Brain pericyte (primary cell): ENCODE measurements around the gene KIF23.
A peak's percentile ranks its signal among the peaks of the same experiment; 100 is the strongest.
"Not testable (repeated sequence)": the region's sequence is repeated elsewhere in the genome, so short reads cannot be mapped to it uniquely, and the experiment has no call there.

Experiments used
- DNase-seq: peaks from one replicate; pipeline ENCODE4 v3.0.0-alpha.2; 2012; ENCODE audit warnings: low read depth, low spot score

Gene KIF23

DNA sequence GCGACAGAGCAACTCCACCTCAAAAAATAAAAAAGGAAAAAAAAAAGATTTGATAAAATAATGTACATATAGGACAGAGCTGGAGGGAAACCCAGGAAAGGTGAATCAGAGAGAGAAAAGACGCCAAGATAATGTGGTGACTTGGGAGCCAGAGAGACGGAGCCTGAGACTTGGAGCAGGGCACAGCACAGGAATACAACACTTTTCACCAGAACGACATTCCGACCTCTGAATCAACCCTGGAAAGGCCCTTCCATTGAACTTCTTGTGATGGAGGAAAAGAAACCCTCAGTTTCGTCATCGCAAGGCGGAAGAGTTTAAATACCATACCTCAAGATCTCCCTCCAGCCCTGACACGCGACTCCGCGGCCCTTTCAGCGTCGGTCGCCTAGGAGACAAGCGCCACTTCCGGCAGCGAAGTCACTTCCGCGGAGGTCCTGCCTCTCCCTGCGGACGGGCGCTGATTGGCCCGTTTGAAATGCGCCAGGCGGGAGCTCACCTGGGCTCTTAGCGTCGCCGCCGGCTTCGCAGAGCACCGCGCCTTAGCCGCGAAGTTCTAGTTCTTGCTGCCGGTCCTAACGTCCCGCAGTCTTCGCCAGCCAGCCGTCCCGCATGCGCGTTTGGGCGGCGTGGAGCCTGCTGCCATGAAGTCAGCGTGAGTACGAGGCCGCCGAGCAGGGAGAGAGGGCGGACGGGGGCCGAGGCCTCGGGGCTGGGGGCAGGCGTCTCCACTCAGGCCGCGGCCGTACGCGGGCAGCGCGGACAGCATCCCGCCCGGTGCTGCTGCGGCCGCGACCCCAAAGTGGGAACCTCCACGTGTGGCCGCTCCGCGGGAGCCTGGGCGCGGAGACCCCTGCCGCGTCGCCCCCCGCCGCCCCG, at the start of gene KIF23:
KIF23 (plus strand) TSS at position 528 of the 879 bp plus-strand sequence; CDS start at position 645, 117 bp downstream.
- peak; percentile 58 for DNase-seq

- DNase-seq, result no peak
These were observed 46.9 kb upstream of the KIF23 start for GRCh38 chr15:69367236-69367635.

- no peak for DNase-seq
These were observed 44.5 kb upstream of the KIF23 start for GRCh38 chr15:69369631-69370030.

- no peak for DNase-seq
These were observed 40.7 kb upstream of the KIF23 start for GRCh38 chr15:69373406-69373805.

DNA sequence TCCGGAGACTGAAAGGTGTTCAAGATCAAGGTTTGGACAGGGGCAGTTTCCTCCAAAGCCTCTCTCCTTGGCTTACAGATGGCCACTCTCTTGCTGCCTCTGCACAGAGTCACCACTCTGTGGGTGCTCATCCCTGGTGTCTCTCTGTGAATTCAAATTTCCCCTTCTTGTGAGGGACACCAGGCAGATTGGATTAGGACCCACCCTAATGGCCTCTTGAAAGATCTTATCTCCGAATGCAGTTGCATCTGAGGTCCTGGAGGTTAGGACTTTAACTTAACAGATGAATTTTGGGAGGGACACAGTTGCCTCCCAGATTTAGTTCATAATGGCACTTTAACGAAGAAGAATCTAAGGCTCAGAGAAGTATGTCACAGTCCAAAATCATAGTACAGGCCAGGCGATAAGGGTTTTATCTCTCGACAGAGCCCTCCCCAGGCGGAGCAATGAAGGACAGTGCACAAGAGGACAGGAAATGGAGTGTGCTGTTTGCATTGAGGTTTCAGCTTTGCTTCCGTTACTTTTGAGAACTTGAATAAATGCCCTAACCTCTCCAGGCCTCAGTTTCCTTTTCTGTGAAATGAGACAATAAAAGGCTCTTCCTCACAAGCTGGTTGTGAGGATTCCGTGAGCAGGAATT, 38.9 kb upstream of the KIF23 start:
- DNase-seq, result no peak

DNA sequence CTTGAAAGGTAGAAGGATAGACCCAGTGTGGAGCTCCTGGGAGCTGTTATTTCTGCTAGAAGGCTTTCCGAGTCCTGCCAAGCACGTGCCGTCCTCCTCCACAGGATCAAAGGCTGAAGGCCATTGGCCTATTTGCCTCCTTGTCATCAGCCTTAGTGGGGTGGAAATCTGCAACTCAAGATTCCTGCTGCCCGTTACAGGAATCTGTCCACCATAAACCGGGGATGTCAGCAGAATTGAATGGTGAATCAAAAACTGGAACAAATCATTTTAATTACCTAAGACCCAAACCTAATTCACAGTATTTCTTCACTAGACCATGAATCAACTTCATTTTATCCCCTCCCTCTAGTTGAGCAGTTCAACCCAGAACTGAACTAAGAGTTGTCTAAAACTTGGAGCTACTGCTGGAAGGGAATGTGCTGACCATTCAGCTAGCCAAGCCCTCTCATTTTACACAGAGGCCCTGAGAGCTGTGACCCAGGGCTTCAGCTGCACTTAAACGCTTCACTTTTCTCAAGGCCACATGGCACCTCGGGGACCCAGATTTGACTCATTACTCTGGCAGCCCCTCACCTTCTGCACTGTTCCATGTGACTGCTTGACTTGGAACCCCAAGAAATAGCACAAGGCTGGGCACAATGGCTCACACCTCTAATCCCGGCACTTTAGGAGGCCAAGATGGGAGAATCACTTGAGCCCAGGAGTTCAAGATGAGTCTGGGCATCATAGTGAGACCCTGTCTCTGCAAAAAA, 36.8 kb upstream of the KIF23 start:
- no peak for DNase-seq

DNA sequence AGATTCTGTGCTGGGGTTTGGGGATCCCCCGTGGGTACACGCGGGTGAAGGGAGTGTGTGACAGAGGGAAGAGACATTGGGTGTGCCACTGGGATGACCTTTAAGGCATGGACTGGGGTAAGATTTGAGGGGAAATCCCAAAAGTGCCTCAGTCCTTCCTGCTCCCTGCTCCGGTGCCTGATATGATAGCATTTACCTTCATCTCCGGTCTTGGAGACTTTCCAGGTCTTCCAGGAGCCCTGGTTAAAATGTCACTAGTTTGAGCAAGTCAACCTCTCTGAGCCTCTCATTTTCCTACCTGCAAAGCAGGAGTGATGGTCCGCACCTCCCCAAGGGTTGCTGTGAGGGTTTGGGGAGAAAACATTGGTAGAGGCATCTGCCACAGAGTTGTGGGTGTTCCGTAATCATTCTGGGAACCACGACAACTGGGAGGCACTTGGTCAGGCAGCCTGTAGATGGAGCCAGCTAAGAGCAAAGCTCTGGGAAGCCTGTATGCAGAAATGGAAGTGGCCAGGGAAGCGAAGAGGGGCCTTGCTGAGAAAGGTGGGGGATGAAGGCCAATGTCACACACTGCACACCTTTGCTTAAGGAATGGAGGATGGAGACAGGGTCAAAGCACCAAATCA, 33.9 kb upstream of the KIF23 start:
- DNase-seq, result no peak

GRCh38 chr15:69380726-69381105, 33.4 kb upstream of the KIF23 start:
- DNase-seq, result no peak

DNA sequence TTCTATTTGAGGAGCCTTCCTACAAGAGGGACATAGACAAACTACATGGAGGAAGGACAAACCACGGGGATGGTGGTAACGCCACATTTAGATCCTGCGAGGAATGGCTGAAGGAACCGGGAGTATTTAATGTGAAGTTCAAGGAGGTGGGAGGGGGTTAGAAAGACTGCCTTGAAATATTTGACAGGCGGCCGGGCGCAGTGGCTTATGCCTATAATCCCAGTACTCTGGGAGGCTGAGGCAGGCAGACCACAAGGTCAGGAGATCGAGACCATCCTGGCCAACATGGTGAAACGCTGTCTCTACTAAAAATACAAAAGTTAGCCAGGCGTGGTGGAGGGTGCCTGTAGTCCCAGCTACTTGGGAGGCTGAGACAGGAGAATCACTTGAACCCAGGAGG, 32.0 kb upstream of the KIF23 start:
- not testable (repeated sequence) for DNase-seq

- DNase-seq, result not testable (repeated sequence)
These were observed 30.1 kb upstream of the KIF23 start for GRCh38 chr15:69384066-69384465.

DNA sequence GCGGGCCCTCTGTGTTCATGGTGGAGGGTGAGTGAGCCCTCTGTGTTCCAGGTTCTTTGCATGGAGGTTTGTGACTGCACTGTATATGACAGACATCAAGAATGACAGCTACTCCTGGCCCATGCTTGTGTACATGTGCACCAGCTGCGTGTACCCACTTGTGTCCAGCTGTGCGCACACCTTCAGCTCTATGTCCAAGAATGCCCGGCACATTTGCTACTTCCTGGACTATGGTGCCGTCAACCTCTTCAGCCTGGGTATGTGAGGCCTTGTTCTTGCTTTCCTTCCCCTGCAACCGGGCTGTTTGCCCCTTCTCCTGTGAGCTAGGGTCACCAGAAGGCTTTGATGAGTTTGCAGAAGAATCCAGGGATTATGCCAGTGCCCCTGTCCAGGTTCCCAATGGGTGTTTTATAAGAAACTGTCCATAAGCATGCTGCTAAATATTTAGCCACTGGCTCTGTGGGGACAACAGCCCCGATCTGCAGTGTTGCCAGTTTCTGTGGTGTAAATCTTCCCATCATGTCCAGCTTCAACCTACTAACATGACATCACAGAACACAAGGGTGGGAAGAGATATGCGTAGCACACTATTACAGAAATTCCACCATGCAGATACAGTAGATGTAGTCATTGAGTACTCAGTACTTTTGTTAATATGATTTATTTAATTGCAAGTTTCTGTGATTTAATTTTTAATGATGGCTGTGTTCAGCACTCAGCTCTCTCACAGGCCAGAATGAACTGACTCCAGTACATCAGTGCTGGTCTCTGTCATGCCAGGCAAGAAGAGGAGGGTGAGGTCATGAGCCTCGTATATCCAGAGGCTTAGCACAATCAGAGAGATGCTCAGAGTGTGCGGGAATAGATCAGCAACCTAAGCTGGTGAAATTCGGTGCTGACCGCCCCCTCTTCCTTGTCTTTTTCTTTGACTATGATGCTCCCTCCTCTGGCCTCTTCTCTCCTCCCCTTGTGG, 29.2 kb upstream of the KIF23 start:
- DNase-seq, result no peak

GRCh38 chr15:69385831-69386230, 28.3 kb upstream of the KIF23 start:
- no peak for DNase-seq

DNA sequence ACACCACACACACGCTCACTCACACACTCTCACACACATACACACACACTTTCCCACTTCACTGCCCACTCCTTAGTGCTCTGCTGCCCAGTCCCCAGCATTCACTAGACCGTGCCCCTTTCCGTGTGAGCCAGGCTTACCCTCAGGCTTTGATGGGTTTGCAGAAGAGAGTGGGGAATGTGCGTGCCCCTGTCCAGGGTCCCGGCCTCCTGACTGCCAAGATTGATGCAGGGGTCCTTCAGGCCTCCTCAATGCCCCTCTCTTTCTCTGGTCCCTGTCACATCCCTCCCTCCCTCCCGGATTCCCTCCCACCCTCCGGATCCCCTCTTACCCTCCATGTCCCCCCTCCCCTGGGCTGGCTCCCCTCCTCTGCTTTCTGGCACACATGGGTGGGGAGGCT, 27.9 kb upstream of the KIF23 start:
- no peak for DNase-seq

DNA sequence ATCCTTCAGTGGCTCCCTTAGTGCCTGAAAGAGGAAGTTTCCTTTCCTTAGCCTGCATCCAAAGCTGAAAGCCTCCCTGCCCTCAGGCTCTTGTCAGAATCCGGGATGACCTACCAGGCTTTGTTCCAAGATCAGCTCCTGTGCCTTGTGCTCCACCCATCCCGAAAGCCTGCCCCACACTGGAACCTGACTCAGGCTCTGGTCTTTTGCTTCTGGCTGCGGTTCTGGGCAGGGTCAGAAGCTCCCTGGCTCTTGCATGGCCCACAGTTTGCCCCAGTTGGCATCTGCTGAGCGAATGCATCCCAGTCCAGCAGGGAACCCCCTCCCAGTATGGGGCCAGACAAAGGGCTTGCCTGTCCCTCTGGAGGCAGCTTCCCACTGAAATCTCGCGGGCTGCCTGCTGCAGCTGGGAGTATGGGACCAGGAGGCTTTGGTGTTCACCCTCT, 25.9 kb upstream of the KIF23 start:
- DNase-seq, result no peak

- DNase-seq, result no peak
These were observed 24.7 kb upstream of the KIF23 start for GRCh38 chr15:69389426-69389825.

GRCh38 chr15:69390575-69390974, 23.6 kb upstream of the KIF23 start:
- no peak for DNase-seq

DNA sequence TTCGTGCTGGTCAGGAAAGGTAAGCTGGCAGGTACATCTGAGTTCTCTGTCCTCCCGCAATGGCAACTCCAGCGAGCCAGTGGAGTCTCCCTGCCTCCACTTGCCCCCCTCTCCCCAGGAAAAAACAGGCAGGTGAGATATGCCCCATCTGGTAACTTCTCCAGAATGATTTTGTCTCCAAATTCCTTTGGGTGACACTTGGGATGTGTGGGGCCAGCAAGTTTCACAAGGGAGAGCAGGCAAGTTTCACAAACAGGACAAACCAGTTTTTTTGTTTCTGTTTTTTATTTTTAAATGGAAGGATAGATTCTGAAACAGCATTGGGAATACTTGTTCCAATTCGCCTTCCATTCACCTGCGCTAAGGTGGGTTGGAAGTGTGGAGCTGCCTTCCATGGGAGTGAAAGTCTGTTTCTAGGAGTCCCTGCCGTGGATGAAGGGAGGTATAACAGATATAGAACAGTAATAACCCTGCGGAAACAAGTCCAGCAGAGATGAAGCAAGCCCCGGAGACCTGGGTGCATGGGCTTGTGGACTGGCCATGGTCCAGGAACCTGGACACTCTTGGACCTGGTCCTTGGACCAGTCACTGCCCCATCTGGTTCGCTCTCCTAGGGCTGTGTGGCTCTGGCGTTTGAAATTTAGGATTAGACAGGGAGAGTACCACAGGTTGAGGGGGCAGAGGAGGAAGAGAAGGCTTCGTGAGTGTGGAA, 22.9 kb upstream of the KIF23 start:
- no peak for DNase-seq

- no peak for DNase-seq
These were observed 21.8 kb upstream of the KIF23 start for GRCh38 chr15:69392352-69392751.

- DNase-seq, result no peak
These were observed 20.2 kb upstream of the KIF23 start for GRCh38 chr15:69393831-69394491.
